ENCODE measurements around the gene DBR1. TPM values are rescaled to one million over a fixed set of nuclear protein-coding genes. Genes with fewer than 3 reads are reported as not detected.
"Not testable (repeated sequence)": the region's sequence is repeated elsewhere in the genome, so short reads cannot be mapped to it uniquely, and the experiment has no call there.

Gene DBR1
- total and polyA plus RNA-seq, 2 of the 4 experiments (the other 2 are of a cell fraction), result 7.6 to 12.5 TPM

DNA sequence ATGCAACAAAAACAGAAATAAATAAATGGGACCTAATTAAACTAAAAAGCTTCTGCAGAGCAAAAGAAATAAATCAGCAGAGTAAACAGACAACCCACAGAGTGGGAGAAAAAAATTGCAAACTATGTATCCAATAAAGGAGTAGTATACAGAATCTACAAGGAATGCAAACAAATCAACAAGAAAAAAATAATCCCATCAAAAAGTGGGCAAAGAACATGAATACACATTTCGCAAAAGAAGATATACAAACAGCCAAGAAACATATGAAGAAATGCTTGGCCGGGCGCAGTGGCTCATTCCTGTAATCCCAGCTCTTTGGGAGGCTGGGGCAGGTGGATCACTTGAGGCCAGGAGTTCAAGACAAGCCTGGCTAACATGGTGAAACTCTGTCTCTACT, 32.5 kb downstream of the DBR1 start:
- H2BK15ac ChIP-seq (ENCODE audit: low read depth, low read length); BruUV-seq (replicated peaks); in situ Hi-C loops (cut with MboI; ENCODE audit: low sequenced_read_pairs): not testable (repeated sequence)

More for the DNA sequence above, 32.5 kb downstream of the DBR1 start:
- dilution Hi-C loops (cut with HindIII; ENCODE audit: low sequenced_read_pairs, unreplicated experiment); H4K8ac ChIP-seq (ENCODE audit: low read depth in 2 of 2, low read length in 2 of 2); H3K56ac ChIP-seq (ENCODE audit: extremely low read depth, insufficient read depth, low read length); H3K4me1 ChIP-seq (ENCODE audit: control insufficient read depth, insufficient read depth, low read length); H2BK20ac ChIP-seq (ENCODE audit: low read depth, low read length); H3K27me3 ChIP-seq (ENCODE audit: control insufficient read depth, insufficient read depth, low read length); H3K23ac ChIP-seq (ENCODE audit: low read depth, low read length); H4K91ac ChIP-seq (ENCODE audit: insufficient read depth, low read depth, low read length); H2AK5ac ChIP-seq (ENCODE audit: low read depth, low read length); H3K14ac ChIP-seq (replicated peaks; ENCODE audit: low read depth, low read length); H3K4me2 ChIP-seq (ENCODE audit: low read depth, low read length); H3K27ac ChIP-seq (ENCODE audit: insufficient read depth, low read length); H2AK9ac ChIP-seq (replicated peaks; ENCODE audit: low read depth, low read length, poor library complexity); DNase-seq; H3K36me3 ChIP-seq (ENCODE audit: control insufficient read depth, insufficient read depth, low read length); H2BK5ac ChIP-seq (ENCODE audit: low read depth, low read length, poor library complexity, severe bottlenecking); H3K9me3 ChIP-seq (ENCODE audit: control insufficient read depth, insufficient read depth, low read length); H4K5ac ChIP-seq (ENCODE audit: low read depth, low read length); POLR2A ChIA-PET (ENCODE audit: unreplicated experiment); H3K4me3 ChIP-seq (ENCODE audit: insufficient read depth, low read depth, low read length); H3K9ac ChIP-seq (ENCODE audit: low read depth, low read length); ATAC-seq (ENCODE audit: low read depth); H2AFZ ChIP-seq (replicated peaks; ENCODE audit: low read length, poor library complexity); H4K20me1 ChIP-seq (ENCODE audit: insufficient read depth, low read length); H3K18ac ChIP-seq (ENCODE audit: low read depth, low read length); H3K4ac ChIP-seq (ENCODE audit: low read depth, low read length); H3K79me1 ChIP-seq (ENCODE audit: low read depth in 1 of 2, low read length in 2 of 2); H2BK120ac ChIP-seq (ENCODE audit: low read depth, low read length); H3K9me1 ChIP-seq (ENCODE audit: insufficient read depth, low read length); intact Hi-C loops (cut with micrococcal nuclease): not testable (repeated sequence)
- WGBS, 2 experiments (ENCODE audit: extremely low coverage in 2 of 2, insufficient read length in 1 of 2), result no CpG with 5 or more reads among the region's 3 CpGs
- CTCF ChIA-PET, result interaction anchor here (1.1 kb wide), 1 partner anchor 10 kb away, joined by 3 read pairs; the partner anchor contains the start of gene A4GNT
